GM18498 (cell line): ENCODE measurements around the gene LHB.
"Not testable (repeated sequence)": the region's sequence is repeated elsewhere in the genome, so short reads cannot be mapped to it uniquely, and the experiment has no call there.

Experiments used
- ATAC-seq: cut with Tn5 transposase; IDR thresholded peaks from one replicate; pipeline ENCODE4 v1.9.1; 2021; ENCODE audit warnings: mild to moderate bottlenecking, moderate library complexity; ENCODE audit not compliant: unreplicated experiment

Gene LHB

DNA sequence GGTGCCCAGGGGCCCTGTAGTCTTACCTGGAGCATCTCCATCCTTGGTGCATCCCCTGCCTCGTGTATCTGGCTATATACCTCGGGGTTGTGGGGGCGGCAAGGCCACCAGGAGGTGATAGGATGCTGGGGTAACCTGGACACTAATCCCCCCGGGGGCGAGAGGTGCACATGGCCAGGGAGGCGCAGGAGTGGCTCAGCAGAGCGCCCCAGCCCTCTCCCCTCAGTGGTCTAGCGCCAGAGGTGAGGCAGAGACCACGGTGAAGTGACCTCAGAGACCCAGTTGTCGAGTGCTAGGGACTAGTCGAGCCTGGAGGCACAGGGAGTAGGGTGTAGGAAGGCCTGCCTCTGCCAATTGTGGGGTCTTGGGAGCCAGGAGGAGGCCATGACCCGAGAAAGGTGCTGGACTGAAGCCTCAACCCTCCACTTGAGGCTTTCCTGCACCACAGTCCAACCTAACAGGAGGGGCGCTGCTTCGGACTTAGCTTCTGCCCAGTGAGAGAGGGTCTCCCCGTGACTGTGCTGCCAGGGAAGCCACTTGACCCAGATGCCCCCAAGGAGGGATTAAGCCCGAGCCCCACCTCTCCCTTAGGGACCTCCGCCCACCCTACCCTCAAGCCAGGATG lies at the start of gene LHB:
Gene LHB, minus strand, starts transcription at position 51 of the 625 bp plus-strand sequence. Its CDS starts 10 bp downstream, at position 41.
- ATAC-seq = no peak

DNA sequence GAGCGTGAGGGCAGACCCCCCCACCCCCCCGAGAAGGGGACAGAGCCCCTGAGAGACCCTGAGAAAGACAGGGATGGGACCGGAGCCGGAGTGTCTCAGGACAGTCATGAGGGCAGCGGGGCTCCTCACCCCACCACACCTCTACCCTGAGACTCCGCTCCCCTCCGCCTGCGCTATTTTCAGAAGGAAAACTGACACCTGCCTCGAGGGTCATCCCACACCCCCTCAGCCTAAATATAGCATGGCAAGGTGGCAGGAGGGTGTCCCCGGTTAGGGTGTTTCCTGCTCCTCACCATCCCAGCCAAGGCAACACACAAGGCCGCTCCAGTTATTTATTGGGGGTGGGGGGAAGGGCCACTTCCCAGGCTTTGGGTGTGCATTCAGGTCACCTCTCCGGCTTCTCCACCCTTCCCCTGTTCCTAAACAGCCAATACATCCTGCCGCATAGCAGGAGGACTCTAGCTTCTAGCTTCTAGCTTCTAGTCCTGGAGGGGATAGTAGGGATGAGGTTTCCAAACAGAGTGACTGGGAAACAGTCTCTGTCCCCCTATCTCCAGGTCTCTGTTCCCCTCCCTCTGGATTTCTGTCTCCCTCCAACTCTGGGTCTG lies 49.1 kb upstream of the LHB start:
- no peak for ATAC-seq

DNA sequence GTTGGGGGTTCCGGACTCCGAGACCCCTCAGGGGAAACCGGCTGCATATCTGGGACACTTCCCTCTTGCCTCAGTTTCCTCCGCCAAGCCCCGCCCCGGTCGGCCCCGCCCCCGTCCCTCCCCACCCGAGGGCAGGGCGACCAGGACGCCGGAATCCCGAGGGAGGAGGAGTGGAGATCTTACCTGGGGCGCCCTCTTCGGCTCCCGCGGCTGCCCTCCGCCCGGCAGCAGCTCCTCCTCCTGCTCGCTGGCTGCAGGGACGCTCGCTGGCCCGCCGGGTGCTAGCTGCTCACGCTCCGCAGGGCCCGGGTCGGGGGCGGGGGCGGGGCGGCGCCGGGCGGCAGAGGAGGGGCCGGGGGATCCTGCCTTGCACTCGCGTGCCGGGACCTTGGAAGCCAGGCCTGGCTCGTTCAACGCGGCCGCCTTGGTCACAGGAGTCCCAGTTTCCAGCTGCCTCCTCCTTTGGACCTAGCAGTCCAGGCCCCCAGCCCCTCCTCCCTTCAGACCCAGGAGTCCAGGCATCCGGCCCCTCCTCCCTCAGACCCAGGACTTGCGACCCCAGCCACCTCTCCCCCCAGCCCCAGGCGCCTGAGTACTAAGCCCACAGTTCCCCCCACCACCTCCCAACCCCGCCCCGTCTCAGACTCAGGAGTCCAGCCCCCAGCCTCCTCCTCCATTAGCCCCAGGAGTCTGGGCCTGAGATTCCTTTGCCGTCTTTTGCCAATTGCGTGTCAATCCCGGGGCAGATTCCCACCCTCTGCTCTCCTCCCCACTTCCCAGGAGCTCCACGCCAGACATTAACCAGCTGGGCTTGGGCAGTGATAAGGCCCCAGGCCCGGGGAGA lies 48.1 kb upstream of the LHB start, which contains the start of gene NTF4:
Gene NTF4, minus strand, starts transcription at position 51 of the 844 bp plus-strand sequence. CDS start 2,821 bp downstream, outside the sequence.
- ATAC-seq = no peak

DNA sequence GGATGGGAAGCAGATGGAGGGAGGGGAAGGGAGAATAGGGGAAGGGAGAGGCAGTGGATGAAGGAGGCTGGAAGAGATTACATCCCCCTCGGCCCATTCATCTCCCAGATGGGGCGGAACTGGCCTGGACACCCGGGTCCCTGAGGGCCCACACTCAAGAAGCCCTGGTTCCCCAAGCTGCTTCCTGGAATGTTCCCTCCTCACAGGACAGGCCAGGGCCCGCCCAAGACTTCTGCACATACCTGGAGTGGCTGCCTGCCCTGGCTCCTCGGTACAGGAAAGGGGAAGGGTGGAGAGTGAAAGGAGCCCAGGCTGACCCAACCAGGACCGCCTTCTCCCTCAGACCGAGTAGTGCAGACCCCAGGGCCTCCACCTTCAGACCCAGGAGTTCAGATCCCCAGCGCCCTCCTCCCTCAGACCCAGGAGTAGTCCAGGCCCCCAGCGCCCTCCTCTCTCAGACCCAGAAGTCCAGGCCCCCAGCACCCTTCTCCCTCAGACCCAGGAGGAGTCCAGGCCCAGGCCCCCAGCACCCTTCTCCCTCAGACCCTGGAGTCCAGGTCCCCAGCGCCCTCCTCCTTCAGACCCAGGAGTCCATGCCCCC lies 47.2 kb upstream of the LHB start:
- no peak for ATAC-seq

DNA sequence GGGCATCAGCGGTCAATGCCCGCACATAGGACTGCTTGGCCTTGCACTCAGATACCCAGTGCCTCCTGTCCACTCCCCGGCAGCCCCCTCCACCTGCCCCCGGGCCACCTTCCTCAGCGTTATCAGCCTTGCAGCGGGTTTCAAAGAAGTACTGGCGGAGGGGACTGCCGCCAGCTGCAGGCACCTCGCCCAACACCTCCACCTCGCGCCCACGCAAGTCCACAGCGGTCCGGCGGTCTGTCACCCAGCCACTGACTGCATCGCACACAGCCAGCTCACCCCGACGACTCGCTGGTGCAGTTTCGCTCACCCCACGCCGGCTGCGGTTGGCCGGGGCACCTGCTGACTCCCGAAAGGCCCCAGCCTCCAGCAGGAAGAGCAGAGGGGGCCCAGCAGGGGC lies 44.6 kb upstream of the LHB start:
- no peak for ATAC-seq

DNA sequence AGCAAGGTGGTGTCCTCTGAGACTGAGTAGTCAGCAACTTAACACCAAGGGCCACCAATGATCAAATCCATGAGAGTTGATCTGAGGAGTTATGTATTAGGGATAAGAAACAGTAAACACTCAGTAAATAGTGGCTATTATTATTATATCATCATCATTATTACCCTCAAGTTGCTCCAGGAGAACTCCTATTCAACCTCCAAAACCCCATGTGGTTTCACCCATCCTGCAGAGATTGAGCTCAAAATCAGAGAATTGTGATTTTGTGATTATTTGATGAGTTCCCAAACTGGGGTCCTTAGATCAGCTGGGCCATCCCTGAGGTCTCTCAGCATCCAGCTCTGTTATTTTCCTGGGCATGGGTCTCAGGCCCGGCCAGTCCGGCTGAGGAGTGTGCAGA lies 44.1 kb upstream of the LHB start:
- no peak for ATAC-seq

DNA sequence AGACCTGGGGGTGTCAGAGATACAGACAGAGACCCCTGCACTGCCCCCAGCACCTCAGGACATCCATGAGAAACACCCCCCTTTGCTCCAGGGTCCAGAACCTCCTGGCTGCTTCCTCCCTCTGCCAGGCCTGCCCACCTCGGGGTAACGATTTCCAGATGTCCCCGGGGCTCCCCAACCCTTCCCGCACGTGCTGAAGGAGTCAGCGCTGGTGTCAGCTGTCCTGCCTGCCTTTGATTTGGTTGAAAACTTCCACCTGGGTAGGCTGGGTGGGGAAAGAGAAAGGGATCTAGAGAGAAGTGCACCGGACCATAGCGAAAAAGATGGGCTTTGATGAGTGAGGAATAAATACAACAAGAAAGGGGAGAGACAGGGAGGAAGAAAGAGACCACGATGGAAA lies 42.2 kb upstream of the LHB start:
- no peak for ATAC-seq

DNA sequence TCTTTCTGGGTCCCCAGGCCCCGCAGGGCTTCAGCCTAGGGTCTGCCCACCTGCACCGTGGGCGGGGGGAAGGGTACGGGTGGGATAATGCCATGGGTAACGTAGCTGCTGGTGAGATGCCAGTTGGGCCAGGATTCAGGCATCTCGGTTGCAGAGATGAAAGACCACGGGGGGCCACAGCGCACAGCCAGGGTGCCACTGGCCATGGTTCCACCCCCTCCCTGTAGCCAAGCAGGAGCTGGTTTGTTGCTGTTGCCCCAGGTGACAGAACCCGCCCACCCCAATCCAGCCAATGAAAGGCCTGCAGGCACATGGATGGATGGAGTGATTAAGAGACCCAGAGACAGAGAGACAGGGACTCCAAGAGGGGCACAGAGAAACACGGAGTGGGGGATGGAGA lies 41.7 kb upstream of the LHB start:
- ATAC-seq = no peak

DNA sequence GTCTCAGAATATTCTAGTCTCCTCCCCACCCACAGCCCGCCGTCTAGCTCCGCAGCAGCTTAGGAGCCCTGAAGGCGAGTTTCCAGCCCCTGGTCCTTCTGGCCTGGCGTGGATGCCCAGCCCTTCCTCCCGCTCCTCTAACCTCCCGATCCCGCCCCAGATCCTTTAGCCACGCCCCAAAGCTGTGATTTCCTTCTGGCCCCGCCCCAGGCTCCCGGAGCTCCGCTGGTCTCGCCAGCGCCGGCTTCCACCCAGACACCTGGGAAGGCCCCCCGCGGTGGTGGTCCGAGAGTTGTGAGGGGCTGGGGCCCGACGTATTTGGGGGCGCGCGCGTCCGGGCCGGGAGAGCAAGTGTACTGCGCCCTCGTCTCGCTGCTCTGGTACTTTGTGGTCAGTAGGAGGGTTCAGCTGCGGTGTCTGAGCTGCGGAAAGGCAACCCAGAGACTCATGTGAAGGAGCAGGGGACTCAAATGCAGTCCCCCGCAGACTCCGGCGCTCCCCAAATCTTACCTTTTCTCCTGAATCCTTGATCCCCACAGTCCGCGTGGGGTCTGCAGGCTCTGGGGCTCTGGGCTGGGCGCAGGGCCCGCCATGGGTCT lies 40.8 kb upstream of the LHB start, which contains the start of gene CGB7:
Gene CGB7, minus strand, starts transcription at position 114 of the 599 bp plus-strand sequence. CDS start 2,374 bp downstream, outside the sequence.
- ATAC-seq = no peak

DNA sequence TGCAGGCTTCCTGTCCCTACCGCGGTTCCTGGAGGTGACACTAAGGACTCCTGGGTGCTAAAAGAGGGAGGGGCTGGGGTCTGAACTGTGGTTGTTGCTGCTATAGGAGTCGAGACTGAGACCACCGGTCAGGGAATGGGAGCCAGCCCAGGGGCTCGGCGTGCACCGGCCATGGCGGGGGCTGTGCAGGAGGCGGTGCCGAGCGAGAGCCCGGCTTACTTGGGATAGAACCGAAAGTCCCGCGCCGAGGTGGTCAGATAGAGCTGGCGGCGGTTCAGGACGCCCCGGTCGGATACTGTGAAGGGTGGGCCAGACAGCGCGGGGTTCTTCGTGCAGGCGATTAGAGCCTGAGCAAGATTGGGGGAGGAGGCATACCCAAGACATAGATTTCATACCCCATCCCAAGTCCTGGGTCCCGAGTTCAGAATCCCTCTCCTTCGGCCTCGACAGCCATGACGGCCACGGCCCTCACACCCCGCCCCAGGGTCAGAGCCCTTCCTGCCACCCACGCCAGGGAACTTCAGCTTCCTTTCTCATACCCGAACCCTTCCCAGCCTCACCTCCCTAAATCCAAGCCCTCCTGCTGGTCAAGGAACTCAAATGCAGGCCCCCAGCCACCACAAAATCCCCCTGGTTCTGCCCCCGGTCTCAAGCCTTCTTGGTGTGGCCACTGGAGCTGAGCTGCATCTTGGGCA lies 40.2 kb upstream of the LHB start:
- ATAC-seq = not testable (repeated sequence)

DNA sequence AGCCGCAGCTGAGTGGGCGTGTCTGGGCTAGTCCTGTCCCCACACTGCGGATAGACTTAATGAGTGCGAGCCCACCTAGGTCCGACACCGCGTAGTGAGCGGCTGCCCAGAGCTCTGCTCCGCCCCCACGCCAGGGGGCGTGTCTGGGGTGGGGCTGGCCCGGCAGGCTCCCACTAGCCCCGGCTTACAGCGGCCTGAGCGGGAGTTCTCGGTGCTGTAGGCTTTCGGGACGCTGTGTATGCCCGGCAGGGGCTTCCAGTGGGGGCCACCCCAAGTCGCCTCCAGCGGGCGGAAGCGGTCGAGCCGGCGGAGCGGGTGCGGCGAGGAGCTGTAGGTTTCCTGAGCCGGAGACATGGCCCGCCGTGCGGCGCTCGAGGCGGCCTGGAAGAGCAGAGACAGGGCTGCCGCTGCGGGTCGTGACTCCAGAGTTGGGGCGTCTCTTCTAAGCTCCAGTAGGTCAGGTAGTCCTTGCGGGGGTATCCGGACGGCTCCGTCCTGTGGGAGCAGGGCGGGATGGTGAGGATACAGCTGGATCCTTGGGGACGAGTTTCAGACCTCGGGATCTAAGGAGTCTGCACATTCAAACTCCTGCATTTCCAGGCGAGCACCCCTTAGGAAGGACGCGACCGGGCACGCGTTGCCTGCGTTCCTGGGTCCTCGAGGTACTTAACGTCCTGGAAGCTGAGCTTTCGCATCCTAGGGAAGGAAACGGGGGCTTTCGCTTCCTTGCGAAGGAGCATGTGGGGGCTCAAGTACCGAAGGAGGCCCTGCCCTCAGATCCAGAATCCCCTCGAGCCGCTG lies 39.4 kb upstream of the LHB start:
- no peak for ATAC-seq

DNA sequence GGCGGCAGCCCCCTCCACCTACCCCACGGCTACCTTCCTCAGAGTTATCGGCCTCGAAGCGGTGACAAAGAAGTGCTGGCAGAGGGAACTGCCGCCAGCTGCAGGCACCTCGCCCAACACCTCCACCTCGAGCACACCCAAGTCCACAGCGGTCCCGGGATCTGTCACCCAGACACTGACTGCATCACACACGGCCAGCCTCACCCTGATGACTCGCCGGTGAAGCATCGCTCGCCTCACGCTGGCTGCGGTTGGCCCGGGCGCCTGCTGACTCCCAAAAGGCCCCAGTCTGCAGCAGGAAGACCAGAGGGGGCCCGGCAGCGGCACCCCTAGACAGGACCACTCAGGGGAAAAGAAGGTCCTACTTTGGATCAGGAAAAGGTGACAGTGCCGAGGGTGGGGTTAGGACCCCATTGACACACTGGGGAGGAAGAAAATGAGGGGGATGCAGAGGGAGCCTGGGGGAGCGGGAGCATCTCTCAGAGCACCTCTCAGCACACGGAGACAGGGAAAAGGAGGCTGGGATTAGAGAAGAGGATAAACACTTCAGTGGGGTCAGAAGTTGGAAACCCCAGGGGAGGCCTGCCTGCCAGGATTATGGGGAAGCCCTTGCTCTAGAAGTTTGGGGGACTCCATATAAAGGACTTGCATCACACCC lies 33.6 kb upstream of the LHB start:
- ATAC-seq = not testable (repeated sequence)

DNA sequence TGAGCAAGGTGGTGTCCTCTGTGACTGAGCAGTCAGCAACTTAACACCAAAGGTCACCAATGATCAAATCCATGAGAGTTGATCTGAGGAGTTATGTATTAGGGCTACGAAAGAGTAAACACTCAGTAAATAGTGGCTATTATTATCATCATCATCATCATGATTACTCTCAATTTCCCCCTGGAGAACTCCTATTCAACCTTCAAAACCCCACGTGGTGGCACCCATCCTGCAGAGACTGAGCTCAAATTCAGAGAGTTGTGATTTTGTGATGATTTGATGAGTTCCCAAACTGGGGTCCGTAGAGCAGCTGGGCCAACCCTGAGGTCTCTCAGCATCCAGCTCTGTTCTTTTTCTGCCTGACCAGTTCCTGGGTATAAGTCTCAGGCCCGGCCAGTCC lies 32.9 kb upstream of the LHB start:
- ATAC-seq = not testable (repeated sequence)

DNA sequence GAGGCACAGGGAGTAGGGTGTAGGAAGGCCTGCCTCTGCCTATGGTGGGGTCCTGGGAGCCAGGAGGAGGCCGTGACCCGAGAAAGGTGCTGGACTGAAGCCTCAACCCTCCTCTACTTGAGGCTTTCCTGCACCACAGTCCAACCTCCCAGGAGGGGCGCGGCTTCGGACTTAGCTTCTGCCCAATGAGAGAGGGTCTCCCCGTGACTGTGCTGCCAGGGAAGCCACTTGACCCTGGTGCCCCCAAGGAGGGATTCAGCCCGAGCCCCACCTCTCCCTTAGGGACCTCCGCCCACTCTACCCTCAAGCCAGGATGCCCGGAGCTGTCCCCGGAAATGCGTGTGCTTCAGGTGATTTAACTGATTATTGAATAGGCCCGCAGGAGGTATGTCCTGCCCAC lies 32.1 kb upstream of the LHB start, which contains the start of gene CGB8:
Gene CGB8, minus strand, starts transcription at position 101 of the 400 bp plus-strand sequence. CDS start 372 bp downstream, outside the sequence.
- not testable (repeated sequence) for ATAC-seq

DNA sequence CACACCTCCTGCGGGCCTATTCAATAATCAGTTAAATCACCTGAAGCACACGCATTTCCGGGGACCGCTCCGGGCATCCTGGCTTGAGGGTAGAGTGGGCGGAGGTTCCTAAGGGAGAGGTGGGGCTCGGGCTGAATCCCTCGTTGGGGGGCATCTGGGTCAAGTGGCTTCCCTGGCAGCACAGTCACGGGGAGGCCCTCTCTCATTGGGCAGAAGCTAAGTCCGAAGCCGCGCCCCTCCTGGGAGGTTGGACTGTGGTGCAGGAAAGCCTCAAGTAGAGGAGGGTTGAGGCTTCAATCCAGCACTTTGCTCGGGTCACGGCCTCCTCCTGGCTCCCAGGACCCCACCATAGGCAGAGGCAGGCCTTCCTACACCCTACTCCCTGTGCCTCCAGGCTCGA lies 26.7 kb upstream of the LHB start, which contains the start of gene CGB5:
Gene CGB5, plus strand, starts transcription at position 301 of the 400 bp plus-strand sequence. CDS start 362 bp downstream, outside the sequence.
- not testable (repeated sequence) for ATAC-seq

DNA sequence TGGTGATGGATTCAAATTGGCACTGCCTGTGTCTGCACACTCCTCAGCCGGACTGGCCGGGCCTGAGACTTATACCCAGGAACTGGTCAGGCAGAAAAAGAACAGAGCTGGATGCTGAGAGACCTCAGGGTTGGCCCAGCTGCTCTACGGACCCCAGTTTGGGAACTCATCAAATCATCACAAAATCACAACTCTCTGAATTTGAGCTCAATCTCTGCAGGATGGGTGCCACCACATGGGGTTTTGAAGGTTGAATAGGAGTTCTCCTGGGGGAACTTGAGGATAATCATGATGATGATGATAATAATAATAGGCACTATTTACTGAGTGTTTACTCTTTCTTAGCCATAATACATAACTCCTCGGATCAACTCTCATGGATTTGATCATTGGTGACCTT lies 25.8 kb upstream of the LHB start:
- not testable (repeated sequence) for ATAC-seq

DNA sequence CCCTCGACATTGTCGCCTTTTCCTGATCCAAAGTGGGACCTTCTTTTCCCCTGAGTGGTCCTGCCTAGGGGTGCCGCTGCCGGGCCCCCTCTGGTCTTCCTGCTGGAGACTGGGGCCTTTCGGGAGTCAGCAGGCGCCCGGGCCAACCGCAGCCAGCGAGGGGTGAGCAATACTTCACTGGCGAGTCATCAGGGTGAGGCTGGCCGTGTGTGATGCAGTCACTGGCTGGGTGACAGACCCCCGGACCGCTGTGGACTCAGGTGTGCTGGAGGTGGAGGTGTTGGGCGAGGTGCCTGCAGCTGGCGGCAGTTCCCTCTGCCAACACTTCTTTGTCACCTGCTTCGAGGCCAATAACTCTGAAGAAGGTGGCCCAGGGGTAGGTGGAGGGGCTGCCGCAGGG lies 25.3 kb upstream of the LHB start:
- ATAC-seq = no peak

DNA sequence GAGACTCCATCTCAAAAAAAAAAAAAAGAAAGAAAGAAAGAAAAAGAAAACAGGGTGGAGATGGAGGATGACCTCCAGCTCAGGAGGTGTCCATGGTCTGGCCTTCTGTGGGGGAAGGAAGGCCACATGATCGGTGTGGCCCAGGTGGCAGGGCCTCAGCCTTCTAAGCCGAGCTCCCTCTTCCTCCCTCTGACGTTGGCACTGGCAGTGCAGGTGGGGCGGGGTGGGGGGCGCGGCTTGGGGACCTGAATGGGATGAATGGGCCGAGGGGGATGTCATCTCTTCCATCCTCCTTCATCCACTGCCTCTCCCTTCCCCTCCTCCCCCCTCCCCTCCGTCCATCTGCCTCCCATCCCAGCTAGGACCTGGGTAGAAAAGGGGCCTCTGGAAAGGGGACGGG lies 22.8 kb upstream of the LHB start:
- not testable (repeated sequence) for ATAC-seq
